Smooth muscle cell (in vitro differentiated cells): ENCODE results near the gene SPDEF. TPM values are rescaled to one million over a fixed set of nuclear protein-coding genes. Genes with fewer than 3 reads are reported as not detected.

Experiments
- DNase-seq: peaks from one replicate; lab custom pipeline; 2025; ENCODE audit not compliant: unreplicated experiment; lab: John Stamatoyannopoulos, UW
- H2AFZ ChIP-seq: fragments of 200-600 bp; sonication (generic); 2 replicates; pipeline ENCODE4 v1.6.0; 2016; ENCODE audit warnings: antibody characterized with exemption, low read depth, mild to moderate bottlenecking
- H3F3A ChIP-seq: fragments of 200-600 bp; sonication (generic); 2 replicates; pipeline ENCODE4 v1.6.0; 2017; ENCODE audit warnings: antibody characterized with exemption, low read depth
- H3K27ac ChIP-seq: fragments of 200-600 bp; sonication (generic); 2 replicates; pipeline ENCODE4 v1.5.1; 2016; ENCODE audit warnings: low read depth, mild to moderate bottlenecking
- H3K27me3 ChIP-seq: fragments of 200-600 bp; sonication (generic); 2 replicates; pipeline ENCODE4 v1.6.1; 2016; ENCODE audit warnings: low read depth, mild to moderate bottlenecking
- H3K36me3 ChIP-seq: fragments of 200-600 bp; sonication (generic); 2 replicates; pipeline ENCODE4 v1.5.1; 2016; ENCODE audit warnings: low read depth
- H3K4me1 ChIP-seq: fragments of 200-600 bp; sonication (generic); 2 replicates; pipeline ENCODE4 v1.5.1; 2016; ENCODE audit warnings: low read depth
- H3K4me2 ChIP-seq: fragments of 200-600 bp; sonication (generic); 2 replicates; pipeline ENCODE4 v1.6.0; 2016; ENCODE audit warnings: mild to moderate bottlenecking
- H3K4me3 ChIP-seq: fragments of 200-600 bp; sonication (generic); 2 replicates; pipeline ENCODE4 v1.5.1; 2016; ENCODE audit warnings: mild to moderate bottlenecking
- H3K79me2 ChIP-seq: fragments of 200-600 bp; sonication (generic); 2 replicates; pipeline ENCODE4 v1.6.0; 2016; ENCODE audit warnings: low read depth, mild to moderate bottlenecking
- H3K9ac ChIP-seq: fragments of 200-600 bp; sonication (generic); 2 replicates; pipeline ENCODE4 v1.6.0; 2016; ENCODE audit warnings: low read depth
- H3K9me3 ChIP-seq: fragments of 200-600 bp; sonication (generic); replicated peaks from 2 replicates; pipeline ENCODE4 v1.5.1; 2016; ENCODE audit warnings: low read depth
- H4K20me1 ChIP-seq: fragments of 200-600 bp; sonication (generic); 2 replicates; pipeline ENCODE4 v1.6.0; 2016; ENCODE audit warnings: low read depth
- CTCF ChIP-seq: fragments of 200-600 bp; sonication (generic); IDR thresholded peaks from 2 replicates; pipeline ENCODE4 v1.5.1; 2017; ENCODE audit warnings: borderline replicate concordance, mild to moderate bottlenecking, antibody characterized with exemption; ENCODE audit not compliant: insufficient read depth, poor library complexity, severe bottlenecking
- WGBS: methylation state at CpG from one replicate; pipeline ENCODE4 v1.1.7; 2016; ENCODE audit warnings: low lambda C conversion rate; 5-methylcytosine and 5-hydroxymethylcytosine counted together
- polyA plus RNA-seq: library from polyadenylated mRNA; unstranded; fragments of >200 nt; fragmentation: Nextera tagmentation; extraction: Ambion mirVana; gene quantifications from 2 replicates; pipeline ENCODE4 v1.2.1, GENCODE V29; 2016
- total RNA-seq: library from RNA; depleted of rRNA; stranded (reverse); fragments of >200 nt; gene quantifications from 2 replicates; pipeline ENCODE4 v1.2.3, GENCODE V29; 2014

SPDEF gene
- total and polyA plus RNA-seq, 2 experiments from 2014 or later: 0.16 TPM; not detected in 1

GRCh38 chr6:34493344-34493743 is 62.8 kb downstream of the SPDEF start:
- peaks cover 8% of the 10 kb centered on the region for H3K4me1 ChIP-seq
- no peak overlapping the region for H2AFZ ChIP-seq
- no peak for TF ChIP-seq CTCF
- 98% methylated on average over 4 of the region's 4 CpGs for WGBS
- no peak overlapping the region for H3K4me2 ChIP-seq
- H3K4me3 ChIP-seq: no peak overlapping the region
- H4K20me1 ChIP-seq: no peaks in the 10 kb centered on the region
- no peaks in the 10 kb centered on the region for H3K27me3 ChIP-seq
- no peaks in the 10 kb centered on the region for H3K79me2 ChIP-seq
- no peaks in the 10 kb centered on the region for H3K36me3 ChIP-seq
- H3K9ac ChIP-seq: no peak overlapping the region
- H3K9me3 ChIP-seq: no peaks in the 10 kb centered on the region
- no peak for DNase-seq
- no peak overlapping the region for H3K27ac ChIP-seq
- H3F3A ChIP-seq: no peaks in the 10 kb centered on the region

- Histone ChIP-seq H3K4me3 (no peak overlapping the region), H3K36me3 (no peaks in the 10 kb centered on the region), H3F3A (no peaks in the 10 kb centered on the region), H3K27ac (no peak overlapping the region), H3K79me2 (no peaks in the 10 kb centered on the region), H3K27me3 (no peaks in the 10 kb centered on the region), H3K4me2 (peak overlapping the region; percentile 68), H3K9ac (no peak overlapping the region), H3K4me1 (peaks cover 8% of the 10 kb centered on the region), H4K20me1 (no peaks in the 10 kb centered on the region), H3K9me3 (no peaks in the 10 kb centered on the region), H2AFZ (peak overlapping the region; percentile 67)
- WGBS: 27% methylated on average over 10 of the region's 10 CpGs
- no peak for TF ChIP-seq CTCF
- no peak for DNase-seq
Observed at GRCh38 chr6:34491091-34491430, 65.1 kb downstream of the SPDEF start.

- Histone ChIP-seq H3K27ac (no peak overlapping the region), H3K9me3 (no peaks in the 10 kb centered on the region), H3K4me2 (peak overlapping the region; percentile 68), H2AFZ (peak overlapping the region; percentile 67), H3K4me1 (peaks cover 8% of the 10 kb centered on the region), H4K20me1 (no peaks in the 10 kb centered on the region), H3F3A (no peaks in the 10 kb centered on the region), H3K9ac (no peak overlapping the region), H3K36me3 (no peaks in the 10 kb centered on the region), H3K79me2 (no peaks in the 10 kb centered on the region), H3K4me3 (no peak overlapping the region), H3K27me3 (no peaks in the 10 kb centered on the region)
- no peak for TF ChIP-seq CTCF
- WGBS: 75% methylated on average over 20 of the region's 20 CpGs
- no peak for DNase-seq
Observed at GRCh38 chr6:34490390-34491090, 65.6 kb downstream of the SPDEF start.

GRCh38 chr6:34489207-34489805 is 66.8 kb downstream of the SPDEF start:
- Histone ChIP-seq H3K27ac (no peak overlapping the region), H3K4me3 (no peak overlapping the region), H3K4me2 (no peak overlapping the region), H4K20me1 (no peaks in the 10 kb centered on the region), H3F3A (no peaks in the 10 kb centered on the region), H3K79me2 (no peaks in the 10 kb centered on the region), H3K36me3 (no peaks in the 10 kb centered on the region), H3K4me1 (peaks cover 8% of the 10 kb centered on the region), H2AFZ (no peak overlapping the region), H3K27me3 (no peaks in the 10 kb centered on the region), H3K9ac (no peak overlapping the region), H3K9me3 (no peaks in the 10 kb centered on the region)
- WGBS: 92% methylated on average over 9 of the region's 9 CpGs
- no peak for DNase-seq
- TF ChIP-seq CTCF: no peak
